ENCODE measurements around the gene OR1J1.

OR1J1 gene

GRCh38 chr9:122518841-122519240 is 41.1 kb upstream of the OR1J1 start, which contains the start of gene OR1J4:
TSS of gene OR1J4 (plus strand) at chr9:122519141. CDS start at chr9:122519141, 0 bp downstream.
- H3K27ac ChIP-seq (ENCODE audit: low read depth, low read length) = no peak within 1 kb of the TSS
- no peak within 1 kb of the TSS for H4K12ac ChIP-seq (ENCODE audit: low read depth, low read length)
- H2BK120ac ChIP-seq (ENCODE audit: insufficient read depth, low read length, poor library complexity) = no peak within 1 kb of the TSS
- H3K27me3 ChIP-seq (ENCODE audit: insufficient read depth, low read length) = no peaks in the 10 kb centered on the region
- no CpG with 5 or more reads among the region's 4 CpGs for WGBS (ENCODE audit: extremely low coverage, insufficient coverage, insufficient read length)
- no peak within 1 kb of the TSS for H3K4me2 ChIP-seq (ENCODE audit: low read length)
- H3K4me1 ChIP-seq (ENCODE audit: control insufficient read depth in 1 of 2, insufficient read depth in 2 of 2, low read length in 2 of 2) = no peaks in the 10 kb centered on the region
- no peak within 1 kb of the TSS for H2AFZ ChIP-seq (ENCODE audit: insufficient read depth, low read length, poor library complexity)
- peaks cover 22% of the 10 kb centered on the region for H3K9me3 ChIP-seq (ENCODE audit: insufficient read depth, low read depth, low read length)
- no peak within 1 kb of the TSS for H3K9ac ChIP-seq (ENCODE audit: low read length)
- H3K4me3 ChIP-seq (ENCODE audit: low read depth, low read length) = no peak within 1 kb of the TSS
- no peaks in the 10 kb centered on the region for H3K79me1 ChIP-seq (ENCODE audit: low read length)
- no peak within 1 kb of the TSS for H2BK12ac ChIP-seq (ENCODE audit: low read length)
- no peak within 1 kb of the TSS for H2BK5ac ChIP-seq (ENCODE audit: low read depth, low read length, poor library complexity)
- no peak within 1 kb of the TSS for H4K8ac ChIP-seq (ENCODE audit: low read depth, low read length)
- no peak within 1 kb of the TSS for H2AK5ac ChIP-seq (ENCODE audit: low read length)
- H3K79me2 ChIP-seq (ENCODE audit: control insufficient read depth, insufficient read depth, low read length, poor library complexity) = no peaks in the 10 kb centered on the region
- H3K4ac ChIP-seq (ENCODE audit: low read depth, low read length) = no peak within 1 kb of the TSS
- H3K14ac ChIP-seq (ENCODE audit: low read length) = no peak within 1 kb of the TSS
- H3K36me3 ChIP-seq (ENCODE audit: control insufficient read depth in 1 of 2, insufficient read depth in 2 of 2, low read length in 2 of 2) = no peaks in the 10 kb centered on the region
- no peak for DNase-seq
- no peak within 1 kb of the TSS for H4K91ac ChIP-seq (ENCODE audit: low read depth, low read length)
- no peak within 1 kb of the TSS for H3K23ac ChIP-seq (ENCODE audit: low read length)
- no peak within 1 kb of the TSS for H3K18ac ChIP-seq (ENCODE audit: low read length)

- no peaks in the 10 kb centered on the region for H3K27me3 ChIP-seq (ENCODE audit: insufficient read depth, low read length)
- H3K14ac ChIP-seq (ENCODE audit: low read length) = no peak overlapping the region
- H4K91ac ChIP-seq (ENCODE audit: low read depth, low read length) = no peak overlapping the region
- WGBS (ENCODE audit: extremely low coverage, insufficient coverage, insufficient read length) = no CpG with 5 or more reads among the region's 2 CpGs
- no peak overlapping the region for H4K12ac ChIP-seq (ENCODE audit: low read depth, low read length)
- H3K4me2 ChIP-seq (ENCODE audit: low read length) = no peak overlapping the region
- no peak overlapping the region for H4K8ac ChIP-seq (ENCODE audit: low read depth, low read length)
- no peak overlapping the region for H2BK120ac ChIP-seq (ENCODE audit: insufficient read depth, low read length, poor library complexity)
- no peak overlapping the region for H2BK12ac ChIP-seq (ENCODE audit: low read length)
- H3K4me1 ChIP-seq (ENCODE audit: control insufficient read depth in 1 of 2, insufficient read depth in 2 of 2, low read length in 2 of 2) = no peaks in the 10 kb centered on the region
- H3K36me3 ChIP-seq (ENCODE audit: control insufficient read depth in 1 of 2, insufficient read depth in 2 of 2, low read length in 2 of 2) = no peaks in the 10 kb centered on the region
- no peak overlapping the region for H2AK5ac ChIP-seq (ENCODE audit: low read length)
- H2BK5ac ChIP-seq (ENCODE audit: low read depth, low read length, poor library complexity) = no peak overlapping the region
- no peak overlapping the region for H3K27ac ChIP-seq (ENCODE audit: low read depth, low read length)
- H3K79me2 ChIP-seq (ENCODE audit: control insufficient read depth, insufficient read depth, low read length, poor library complexity) = no peaks in the 10 kb centered on the region
- no peak overlapping the region for H2AFZ ChIP-seq (ENCODE audit: insufficient read depth, low read length, poor library complexity)
- DNase-seq = peak; percentile 76 to 80
- no peak overlapping the region for H3K18ac ChIP-seq (ENCODE audit: low read length)
- H3K9ac ChIP-seq (ENCODE audit: low read length) = no peak overlapping the region
- no peak overlapping the region for H3K23ac ChIP-seq (ENCODE audit: low read length)
- no peak overlapping the region for H3K4ac ChIP-seq (ENCODE audit: low read depth, low read length)
- H3K4me3 ChIP-seq (ENCODE audit: low read depth, low read length) = no peak overlapping the region
- no peaks in the 10 kb centered on the region for H3K79me1 ChIP-seq (ENCODE audit: low read length)
- H3K9me3 ChIP-seq (ENCODE audit: insufficient read depth, low read depth, low read length) = peaks cover 22% of the 10 kb centered on the region
These were observed 40.5 kb upstream of the OR1J1 start for GRCh38 chr9:122518226-122518625.

DNA sequence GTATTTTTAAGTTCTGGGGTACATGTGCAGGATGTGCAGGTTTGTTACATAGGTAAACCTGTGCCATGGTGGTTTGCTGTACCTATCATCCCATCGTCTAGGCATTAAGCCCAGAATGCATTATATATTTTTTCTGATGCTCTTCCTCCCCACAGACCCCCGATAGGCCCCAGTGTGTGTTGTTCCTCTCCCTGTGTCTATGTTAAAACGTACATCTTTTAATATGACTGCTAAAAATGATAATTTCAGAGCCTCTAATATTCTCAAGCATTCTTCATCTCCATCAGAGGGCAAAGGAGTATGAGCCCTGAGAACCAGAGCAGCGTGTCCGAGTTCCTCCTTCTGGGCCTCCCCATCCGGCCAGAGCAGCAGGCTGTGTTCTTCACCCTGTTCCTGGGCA is 32.8 kb upstream of the OR1J1 start, which contains the start of gene OR1J2:
Gene OR1J2, plus strand, starts transcription at position 301 of the 400 bp plus-strand sequence. Its CDS starts 0 bp downstream, at position 301.
- Histone ChIP-seq H4K91ac (ENCODE audit: low read depth, low read length) (no peak within 1 kb of the TSS), H3K4ac (ENCODE audit: low read depth, low read length) (no peak within 1 kb of the TSS), H2BK5ac (ENCODE audit: low read depth, low read length, poor library complexity) (no peak within 1 kb of the TSS), H3K4me2 (ENCODE audit: low read length) (no peak within 1 kb of the TSS), H2BK12ac (ENCODE audit: low read length) (no peak within 1 kb of the TSS), H3K18ac (ENCODE audit: low read length) (no peak within 1 kb of the TSS), H3K4me1 (ENCODE audit: control insufficient read depth in 1 of 2, insufficient read depth in 2 of 2, low read length in 2 of 2) (no peaks in the 10 kb centered on the region), H3K27me3 (ENCODE audit: insufficient read depth, low read length) (no peaks in the 10 kb centered on the region), H3K9ac (ENCODE audit: low read length) (no peak within 1 kb of the TSS), H2AK5ac (ENCODE audit: low read length) (no peak within 1 kb of the TSS), H3K14ac (ENCODE audit: low read length) (no peak within 1 kb of the TSS), H3K79me1 (ENCODE audit: low read length) (no peaks in the 10 kb centered on the region), H3K23ac (ENCODE audit: low read length) (no peak within 1 kb of the TSS), H3K79me2 (ENCODE audit: control insufficient read depth, insufficient read depth, low read length, poor library complexity) (no peaks in the 10 kb centered on the region), H2AFZ (ENCODE audit: insufficient read depth, low read length, poor library complexity) (no peak within 1 kb of the TSS), H4K8ac (ENCODE audit: low read depth, low read length) (no peak within 1 kb of the TSS), H3K27ac (ENCODE audit: low read depth, low read length) (no peak within 1 kb of the TSS), H4K12ac (ENCODE audit: low read depth, low read length) (no peak within 1 kb of the TSS), H3K9me3 (ENCODE audit: insufficient read depth, low read depth, low read length) (peaks cover 8% of the 10 kb centered on the region), H2BK120ac (ENCODE audit: insufficient read depth, low read length, poor library complexity) (no peak within 1 kb of the TSS), H3K4me3 (ENCODE audit: low read depth, low read length) (peak within 1 kb of the TSS; percentile 48), H3K36me3 (ENCODE audit: control insufficient read depth in 1 of 2, insufficient read depth in 2 of 2, low read length in 2 of 2) (no peaks in the 10 kb centered on the region)
- WGBS (ENCODE audit: extremely low coverage, insufficient coverage, insufficient read length) = no CpG with 5 or more reads among the region's 6 CpGs
- no peak for DNase-seq

- H3K23ac ChIP-seq (ENCODE audit: low read length) = no peak overlapping the region
- H2BK12ac ChIP-seq (ENCODE audit: low read length) = no peak overlapping the region
- H2AK5ac ChIP-seq (ENCODE audit: low read length) = no peak overlapping the region
- no peak overlapping the region for H2BK5ac ChIP-seq (ENCODE audit: low read depth, low read length, poor library complexity)
- H3K36me3 ChIP-seq (ENCODE audit: control insufficient read depth in 1 of 2, insufficient read depth in 2 of 2, low read length in 2 of 2) = no peaks in the 10 kb centered on the region
- no peaks in the 10 kb centered on the region for H3K79me2 ChIP-seq (ENCODE audit: control insufficient read depth, insufficient read depth, low read length, poor library complexity)
- H4K8ac ChIP-seq (ENCODE audit: low read depth, low read length) = no peak overlapping the region
- H3K4ac ChIP-seq (ENCODE audit: low read depth, low read length) = no peak overlapping the region
- H4K91ac ChIP-seq (ENCODE audit: low read depth, low read length) = no peak overlapping the region
- H3K18ac ChIP-seq (ENCODE audit: low read length) = no peak overlapping the region
- DNase-seq = no peak
- no peaks in the 10 kb centered on the region for H3K27me3 ChIP-seq (ENCODE audit: insufficient read depth, low read length)
- H2AFZ ChIP-seq (ENCODE audit: insufficient read depth, low read length, poor library complexity) = no peak overlapping the region
- WGBS (ENCODE audit: extremely low coverage, insufficient coverage, insufficient read length) = no CpG with 5 or more reads among the region's 2 CpGs
- H3K9me3 ChIP-seq (ENCODE audit: insufficient read depth, low read depth, low read length) = peaks cover 10% of the 10 kb centered on the region
- no peak overlapping the region for H2BK120ac ChIP-seq (ENCODE audit: insufficient read depth, low read length, poor library complexity)
- H3K4me1 ChIP-seq (ENCODE audit: control insufficient read depth in 1 of 2, insufficient read depth in 2 of 2, low read length in 2 of 2) = no peaks in the 10 kb centered on the region
- no peaks in the 10 kb centered on the region for H3K79me1 ChIP-seq (ENCODE audit: low read length)
- no peak overlapping the region for H3K9ac ChIP-seq (ENCODE audit: low read length)
- H3K27ac ChIP-seq (ENCODE audit: low read depth, low read length) = no peak overlapping the region
- H3K4me2 ChIP-seq (ENCODE audit: low read length) = no peak overlapping the region
- H4K12ac ChIP-seq (ENCODE audit: low read depth, low read length) = no peak overlapping the region
- H3K4me3 ChIP-seq (ENCODE audit: low read depth, low read length) = no peak overlapping the region
- H3K14ac ChIP-seq (ENCODE audit: low read length) = no peak overlapping the region
These were observed 29.2 kb upstream of the OR1J1 start for GRCh38 chr9:122506964-122507363.
